ENCODE results near the gene UBE2Q2. TPM values are rescaled to one million over a fixed set of nuclear protein-coding genes. Genes with fewer than 3 reads are reported as not detected.

Gene UBE2Q2
- polyA plus RNA-seq, 1 donor from 2014 or later, result 83.8 TPM

DNA sequence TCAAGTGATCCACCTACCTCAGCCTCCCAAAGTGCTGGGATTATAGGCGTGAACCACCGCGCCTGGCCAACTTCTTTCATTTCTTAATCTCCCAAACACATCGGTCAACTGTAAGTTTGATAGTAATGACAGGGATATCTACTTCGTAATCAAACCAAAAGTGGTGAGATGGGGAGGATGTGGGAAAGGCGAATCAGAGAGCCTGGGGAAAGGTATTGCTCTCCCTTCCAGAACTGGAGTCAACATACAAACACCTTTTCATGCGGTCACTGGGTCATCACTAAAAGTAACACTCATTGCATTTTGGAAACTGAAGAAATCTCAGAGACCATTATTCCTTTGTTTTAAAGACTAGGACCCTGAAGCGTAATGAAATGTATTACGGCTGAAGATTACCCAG is 14.8 kb upstream of the UBE2Q2 start:
- TF ChIP-seq RAD21 (conservative IDR thresholded peaks at IDR 0.05), result no peak
- no peak for TF ChIP-seq EP300 (conservative IDR thresholded peaks at IDR 0.05; ENCODE audit: poor library complexity, severe bottlenecking)
- TF ChIP-seq POLR2AphosphoS5 (IDR thresholded peaks at IDR 0.05), result no peak
- TF ChIP-seq, protein P1, sequence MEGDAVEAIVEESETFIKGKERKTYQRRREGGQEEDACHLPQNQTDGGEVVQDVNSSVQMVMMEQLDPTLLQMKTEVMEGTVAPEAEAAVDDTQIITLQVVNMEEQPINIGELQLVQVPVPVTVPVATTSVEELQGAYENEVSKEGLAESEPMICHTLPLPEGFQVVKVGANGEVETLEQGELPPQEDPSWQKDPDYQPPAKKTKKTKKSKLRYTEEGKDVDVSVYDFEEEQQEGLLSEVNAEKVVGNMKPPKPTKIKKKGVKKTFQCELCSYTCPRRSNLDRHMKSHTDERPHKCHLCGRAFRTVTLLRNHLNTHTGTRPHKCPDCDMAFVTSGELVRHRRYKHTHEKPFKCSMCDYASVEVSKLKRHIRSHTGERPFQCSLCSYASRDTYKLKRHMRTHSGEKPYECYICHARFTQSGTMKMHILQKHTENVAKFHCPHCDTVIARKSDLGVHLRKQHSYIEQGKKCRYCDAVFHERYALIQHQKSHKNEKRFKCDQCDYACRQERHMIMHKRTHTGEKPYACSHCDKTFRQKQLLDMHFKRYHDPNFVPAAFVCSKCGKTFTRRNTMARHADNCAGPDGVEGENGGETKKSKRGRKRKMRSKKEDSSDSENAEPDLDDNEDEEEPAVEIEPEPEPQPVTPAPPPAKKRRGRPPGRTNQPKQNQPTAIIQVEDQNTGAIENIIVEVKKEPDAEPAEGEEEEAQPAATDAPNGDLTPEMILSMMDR (IDR thresholded peaks at IDR 0.05; ENCODE audit: poor library complexity, severe bottlenecking), result no peak
- Histone ChIP-seq H2AFZ (ENCODE audit: low read depth, low read length) (no peak overlapping the region), H3K9me3 (ENCODE audit: low read length) (no peaks in the 10 kb centered on the region), H3K36me3 (ENCODE audit: insufficient read depth, low read length) (no peaks in the 10 kb centered on the region), H3K79me2 (replicated peaks; ENCODE audit: insufficient read depth, low read length) (no peaks in the 10 kb centered on the region), H3F3A (ENCODE audit: insufficient read depth, low read length, poor library complexity, severe bottlenecking) (no peaks in the 10 kb centered on the region), H3K4me3 (ENCODE audit: low read length) (no peak overlapping the region), H3K4me2 (ENCODE audit: low read length) (no peak overlapping the region), H4K20me1 (ENCODE audit: insufficient read depth) (no peaks in the 10 kb centered on the region), H3K9ac (ENCODE audit: low read length) (no peak overlapping the region), H3K27me3 (ENCODE audit: insufficient read depth, low read depth, low read length) (no peaks in the 10 kb centered on the region), H3K27ac (ENCODE audit: low read length) (no peak overlapping the region), H3K9me2 (ENCODE audit: insufficient read depth, low read length) (no peaks in the 10 kb centered on the region)

DNA sequence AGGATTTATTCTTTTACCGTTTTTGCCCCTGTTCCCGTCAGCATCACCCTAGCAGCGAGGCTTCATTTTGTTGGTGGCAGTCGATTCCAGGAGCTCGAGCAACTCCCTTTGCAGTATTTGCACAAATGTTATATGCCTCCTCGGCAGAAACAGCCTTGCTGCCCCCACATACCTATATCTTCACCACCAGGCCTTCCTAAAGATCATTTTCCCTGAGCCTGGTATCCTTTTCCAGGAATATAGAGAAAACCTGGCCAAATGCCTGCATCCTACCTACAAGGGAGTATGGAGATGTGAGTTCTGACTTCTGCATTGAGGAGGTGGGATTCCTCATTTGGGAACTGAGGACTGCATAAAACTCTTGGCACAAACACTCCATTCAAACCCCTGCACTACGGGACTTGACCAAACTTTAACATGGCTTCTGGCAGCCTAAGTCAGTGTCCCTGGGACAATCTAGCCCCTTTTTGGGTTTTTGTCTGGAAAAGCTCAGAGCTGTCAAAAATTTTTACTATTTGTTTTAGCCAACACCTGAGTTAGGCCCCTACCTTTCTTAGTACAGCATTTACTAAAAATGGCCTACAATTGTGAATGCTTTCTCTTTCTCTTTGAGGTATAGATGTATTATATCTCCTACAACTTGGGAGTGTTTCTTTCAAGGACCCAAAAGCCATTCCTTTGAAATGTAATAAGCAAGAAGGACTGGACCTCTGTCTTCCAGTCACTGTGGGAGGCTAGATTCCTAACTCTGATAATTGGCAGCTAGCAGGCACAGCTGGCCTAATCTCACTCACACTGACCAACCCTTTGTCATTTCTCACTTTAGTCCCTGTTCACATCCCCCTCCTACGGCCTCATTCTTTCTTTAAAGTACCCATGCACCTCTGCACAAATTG is 12.1 kb upstream of the UBE2Q2 start:
- H3K9me3 ChIP-seq (ENCODE audit: low read length), result no peaks in the 10 kb centered on the region
- no peak overlapping the region for H3K4me3 ChIP-seq (ENCODE audit: low read length)
- no peak for TF ChIP-seq POLR2AphosphoS5 (IDR thresholded peaks at IDR 0.05)
- H3K9ac ChIP-seq (ENCODE audit: low read length), result no peak overlapping the region
- no peaks in the 10 kb centered on the region for H3K27me3 ChIP-seq (ENCODE audit: insufficient read depth, low read depth, low read length)
- H3F3A ChIP-seq (ENCODE audit: insufficient read depth, low read length, poor library complexity, severe bottlenecking), result no peaks in the 10 kb centered on the region
- H3K27ac ChIP-seq (ENCODE audit: low read length), result no peak overlapping the region
- no peaks in the 10 kb centered on the region for H3K79me2 ChIP-seq (replicated peaks; ENCODE audit: insufficient read depth, low read length)
- no peak overlapping the region for H3K4me2 ChIP-seq (ENCODE audit: low read length)
- H3K36me3 ChIP-seq (ENCODE audit: insufficient read depth, low read length), result no peaks in the 10 kb centered on the region
- no peak overlapping the region for H2AFZ ChIP-seq (ENCODE audit: low read depth, low read length)
- no peaks in the 10 kb centered on the region for H3K9me2 ChIP-seq (ENCODE audit: insufficient read depth, low read length)
- H4K20me1 ChIP-seq (ENCODE audit: insufficient read depth), result no peaks in the 10 kb centered on the region

- no peaks in the 10 kb centered on the region for H3K9me2 ChIP-seq (ENCODE audit: insufficient read depth, low read length)
- H3K9ac ChIP-seq (ENCODE audit: low read length), result no peak overlapping the region
- no peaks in the 10 kb centered on the region for H3K79me2 ChIP-seq (replicated peaks; ENCODE audit: insufficient read depth, low read length)
- TF ChIP-seq POLR2AphosphoS5 (IDR thresholded peaks at IDR 0.05) (no peak), TAF1 (IDR thresholded peaks at IDR 0.05; ENCODE audit: low read depth) (no peak), RAD21 (conservative IDR thresholded peaks at IDR 0.05) (no peak), EZH2 (IDR thresholded peaks at IDR 0.05; ENCODE audit: borderline replicate concordance, insufficient read depth, low read length, poor library complexity, severe bottlenecking) (no peak), SMC3 (conservative IDR thresholded peaks at IDR 0.05; ENCODE audit: poor library complexity) (no peak), MXI1 (conservative IDR thresholded peaks at IDR 0.05; ENCODE audit: poor library complexity, severe bottlenecking) (no peak), EP300 (conservative IDR thresholded peaks at IDR 0.05; ENCODE audit: poor library complexity, severe bottlenecking) (no peak)
- TF ChIP-seq, protein P1 (IDR thresholded peaks at IDR 0.05; ENCODE audit: poor library complexity, severe bottlenecking), result no peak
- TF ChIP-seq, protein P2, sequence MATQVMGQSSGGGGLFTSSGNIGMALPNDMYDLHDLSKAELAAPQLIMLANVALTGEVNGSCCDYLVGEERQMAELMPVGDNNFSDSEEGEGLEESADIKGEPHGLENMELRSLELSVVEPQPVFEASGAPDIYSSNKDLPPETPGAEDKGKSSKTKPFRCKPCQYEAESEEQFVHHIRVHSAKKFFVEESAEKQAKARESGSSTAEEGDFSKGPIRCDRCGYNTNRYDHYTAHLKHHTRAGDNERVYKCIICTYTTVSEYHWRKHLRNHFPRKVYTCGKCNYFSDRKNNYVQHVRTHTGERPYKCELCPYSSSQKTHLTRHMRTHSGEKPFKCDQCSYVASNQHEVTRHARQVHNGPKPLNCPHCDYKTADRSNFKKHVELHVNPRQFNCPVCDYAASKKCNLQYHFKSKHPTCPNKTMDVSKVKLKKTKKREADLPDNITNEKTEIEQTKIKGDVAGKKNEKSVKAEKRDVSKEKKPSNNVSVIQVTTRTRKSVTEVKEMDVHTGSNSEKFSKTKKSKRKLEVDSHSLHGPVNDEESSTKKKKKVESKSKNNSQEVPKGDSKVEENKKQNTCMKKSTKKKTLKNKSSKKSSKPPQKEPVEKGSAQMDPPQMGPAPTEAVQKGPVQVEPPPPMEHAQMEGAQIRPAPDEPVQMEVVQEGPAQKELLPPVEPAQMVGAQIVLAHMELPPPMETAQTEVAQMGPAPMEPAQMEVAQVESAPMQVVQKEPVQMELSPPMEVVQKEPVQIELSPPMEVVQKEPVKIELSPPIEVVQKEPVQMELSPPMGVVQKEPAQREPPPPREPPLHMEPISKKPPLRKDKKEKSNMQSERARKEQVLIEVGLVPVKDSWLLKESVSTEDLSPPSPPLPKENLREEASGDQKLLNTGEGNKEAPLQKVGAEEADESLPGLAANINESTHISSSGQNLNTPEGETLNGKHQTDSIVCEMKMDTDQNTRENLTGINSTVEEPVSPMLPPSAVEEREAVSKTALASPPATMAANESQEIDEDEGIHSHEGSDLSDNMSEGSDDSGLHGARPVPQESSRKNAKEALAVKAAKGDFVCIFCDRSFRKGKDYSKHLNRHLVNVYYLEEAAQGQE (IDR thresholded peaks at IDR 0.05; ENCODE audit: borderline replicate concordance), result no peak
- H3K27me3 ChIP-seq (ENCODE audit: insufficient read depth, low read depth, low read length), result no peaks in the 10 kb centered on the region
- H3K9me3 ChIP-seq (ENCODE audit: low read length), result no peaks in the 10 kb centered on the region
- H3K27ac ChIP-seq (ENCODE audit: low read length), result no peak overlapping the region
- no peak overlapping the region for H3K4me3 ChIP-seq (ENCODE audit: low read length)
- no peak overlapping the region for H3K4me2 ChIP-seq (ENCODE audit: low read length)
- no peaks in the 10 kb centered on the region for H3K36me3 ChIP-seq (ENCODE audit: insufficient read depth, low read length)
- H3F3A ChIP-seq (ENCODE audit: insufficient read depth, low read length, poor library complexity, severe bottlenecking), result no peaks in the 10 kb centered on the region
- H2AFZ ChIP-seq (ENCODE audit: low read depth, low read length), result no peak overlapping the region
- no peaks in the 10 kb centered on the region for H4K20me1 ChIP-seq (ENCODE audit: insufficient read depth)
Observed at GRCh38 chr15:75831806-75832102, 11.5 kb upstream of the UBE2Q2 start.
